Measurements from ENCODE around the gene PHGDH. TPM values are rescaled to one million over a fixed set of nuclear protein-coding genes. Genes with fewer than 3 reads are reported as not detected.

Gene PHGDH
- total RNA-seq, 3 donors from 2014 or later = 3.3 to 32.9 (median 13.2) TPM

- H3K36me3 ChIP-seq (ENCODE audit: low read depth) = no peaks in the 10 kb centered on the region
- TF ChIP-seq, protein P1, sequence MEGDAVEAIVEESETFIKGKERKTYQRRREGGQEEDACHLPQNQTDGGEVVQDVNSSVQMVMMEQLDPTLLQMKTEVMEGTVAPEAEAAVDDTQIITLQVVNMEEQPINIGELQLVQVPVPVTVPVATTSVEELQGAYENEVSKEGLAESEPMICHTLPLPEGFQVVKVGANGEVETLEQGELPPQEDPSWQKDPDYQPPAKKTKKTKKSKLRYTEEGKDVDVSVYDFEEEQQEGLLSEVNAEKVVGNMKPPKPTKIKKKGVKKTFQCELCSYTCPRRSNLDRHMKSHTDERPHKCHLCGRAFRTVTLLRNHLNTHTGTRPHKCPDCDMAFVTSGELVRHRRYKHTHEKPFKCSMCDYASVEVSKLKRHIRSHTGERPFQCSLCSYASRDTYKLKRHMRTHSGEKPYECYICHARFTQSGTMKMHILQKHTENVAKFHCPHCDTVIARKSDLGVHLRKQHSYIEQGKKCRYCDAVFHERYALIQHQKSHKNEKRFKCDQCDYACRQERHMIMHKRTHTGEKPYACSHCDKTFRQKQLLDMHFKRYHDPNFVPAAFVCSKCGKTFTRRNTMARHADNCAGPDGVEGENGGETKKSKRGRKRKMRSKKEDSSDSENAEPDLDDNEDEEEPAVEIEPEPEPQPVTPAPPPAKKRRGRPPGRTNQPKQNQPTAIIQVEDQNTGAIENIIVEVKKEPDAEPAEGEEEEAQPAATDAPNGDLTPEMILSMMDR (IDR thresholded peaks at IDR 0.05) = no peak
- ATAC-seq (no peak), DNase-seq (no peak)
- intact Hi-C loops (cut with DNase I, micrococcal nuclease) = no loop called here
- H3K4me3 ChIP-seq = no peak overlapping the region
- H3K9me3 ChIP-seq = no peaks in the 10 kb centered on the region
- no peaks in the 10 kb centered on the region for H3K4me1 ChIP-seq (ENCODE audit: low read depth)
Observed at GRCh38 chr1:119732465-119733168, 20.9 kb downstream of the PHGDH start.

- TF ChIP-seq, protein P1 (IDR thresholded peaks at IDR 0.05) = no peak
- Histone ChIP-seq H3K9me3 (no peaks in the 10 kb centered on the region), H3K36me3 (ENCODE audit: low read depth) (no peaks in the 10 kb centered on the region), H3K4me3 (no peak overlapping the region), H3K4me1 (ENCODE audit: low read depth) (no peaks in the 10 kb centered on the region)
- ATAC-seq = no peak
- intact Hi-C loops (cut with DNase I, micrococcal nuclease) = no loop called here
- DNase-seq = no peak
Observed at GRCh38 chr1:119733754-119734153, 22.0 kb downstream of the PHGDH start.

GRCh38 chr1:119735217-119735616 is 23.5 kb downstream of the PHGDH start:
- ATAC-seq = no peak
- H3K4me1 ChIP-seq (ENCODE audit: low read depth) = no peaks in the 10 kb centered on the region
- H3K4me3 ChIP-seq = no peak overlapping the region
- intact Hi-C loops (cut with DNase I, micrococcal nuclease) = no loop called here
- no peaks in the 10 kb centered on the region for H3K36me3 ChIP-seq (ENCODE audit: low read depth)
- TF ChIP-seq, protein P1 (IDR thresholded peaks at IDR 0.05) = no peak
- no peaks in the 10 kb centered on the region for H3K9me3 ChIP-seq
- no peak for DNase-seq

DNA sequence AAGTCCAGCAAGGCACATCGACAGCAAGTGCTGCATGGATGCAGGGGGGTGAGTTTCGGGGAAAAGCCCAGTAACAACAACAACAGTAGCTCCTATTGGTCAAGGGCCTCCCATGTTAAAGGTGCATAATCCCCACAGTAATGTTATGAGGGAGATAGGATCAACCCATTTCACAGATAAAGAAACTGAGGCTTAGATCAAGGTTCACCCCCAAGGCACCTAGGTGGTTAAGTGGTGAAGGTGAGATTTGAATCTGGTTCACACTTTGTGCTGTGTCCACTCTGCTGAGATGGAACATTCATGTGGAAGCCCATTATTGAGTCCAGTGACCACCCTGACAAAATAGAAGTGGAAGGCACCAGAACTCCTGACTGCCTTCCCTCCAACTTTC is 24.9 kb downstream of the PHGDH start:
- no peak for ATAC-seq
- H3K4me1 ChIP-seq (ENCODE audit: low read depth) = no peaks in the 10 kb centered on the region
- H3K9me3 ChIP-seq = no peaks in the 10 kb centered on the region
- intact Hi-C loops (cut with DNase I, micrococcal nuclease) = no loop called here
- H3K36me3 ChIP-seq (ENCODE audit: low read depth) = no peaks in the 10 kb centered on the region
- TF ChIP-seq, protein P1 (IDR thresholded peaks at IDR 0.05) = no peak
- no peak overlapping the region for H3K4me3 ChIP-seq
- DNase-seq = no peak

- Histone ChIP-seq H3K9me3 (no peaks in the 10 kb centered on the region), H3K4me1 (ENCODE audit: low read depth) (no peaks in the 10 kb centered on the region), H3K4me3 (no peak overlapping the region), H3K36me3 (ENCODE audit: low read depth) (no peaks in the 10 kb centered on the region)
- intact Hi-C loops (cut with DNase I, micrococcal nuclease) = no loop called here
- ATAC-seq (peak; percentile 81), DNase-seq (peak; percentile 38 to 64 (median 48))
- TF ChIP-seq, protein P1 (IDR thresholded peaks at IDR 0.05) = no peak
Observed at GRCh38 chr1:119737040-119737682, 25.4 kb downstream of the PHGDH start.

Data from mucosa of descending colon (tissue), 3 donors.